GM19395 (cell line): ENCODE data around the gene CNTN5.

Experiments
- ATAC-seq: cut with Tn5 transposase; IDR thresholded peaks from one replicate; pipeline ENCODE4 v1.9.1; 2021; ENCODE audit warnings: mild to moderate bottlenecking, moderate library complexity; ENCODE audit not compliant: unreplicated experiment

CNTN5 gene

DNA sequence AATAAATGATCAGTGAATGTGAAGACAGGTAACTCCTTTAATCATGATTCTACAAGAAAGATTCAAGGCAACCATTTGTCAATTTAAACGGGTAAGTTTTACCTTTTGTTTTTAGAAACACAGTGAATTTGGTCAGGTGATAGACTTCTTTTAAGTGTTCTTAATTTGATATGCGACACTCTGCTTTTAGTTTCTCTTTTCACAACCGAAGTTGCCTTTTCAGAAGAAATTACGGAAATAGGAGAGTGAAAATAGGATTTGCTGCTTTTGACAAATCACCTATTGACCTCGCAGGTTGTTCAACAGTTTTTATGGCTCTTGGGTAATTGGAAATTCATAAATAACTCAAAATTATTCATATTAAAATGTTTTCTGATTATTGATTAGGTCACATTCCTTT, 142.1 kb downstream of the CNTN5 start:
- no peak for ATAC-seq

DNA sequence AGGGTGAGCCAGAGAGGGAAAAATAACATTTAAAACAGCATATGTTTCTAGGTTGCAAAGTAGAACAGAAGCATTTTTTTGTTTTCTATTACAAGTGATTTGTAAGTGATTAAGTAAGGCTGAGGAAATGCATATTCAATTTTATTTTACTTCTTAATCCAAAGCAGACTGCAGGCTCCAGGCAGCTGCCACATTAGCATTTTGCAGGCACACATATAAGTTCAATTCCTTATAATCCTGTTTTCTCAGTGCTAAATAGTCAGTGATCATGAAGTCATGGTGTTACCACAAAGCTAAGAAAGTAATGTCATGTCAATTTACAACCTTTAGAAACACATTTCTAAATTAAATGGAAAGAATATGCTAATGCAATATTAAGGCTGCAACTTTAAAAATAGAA, 149.8 kb downstream of the CNTN5 start:
- ATAC-seq, result no peak

DNA sequence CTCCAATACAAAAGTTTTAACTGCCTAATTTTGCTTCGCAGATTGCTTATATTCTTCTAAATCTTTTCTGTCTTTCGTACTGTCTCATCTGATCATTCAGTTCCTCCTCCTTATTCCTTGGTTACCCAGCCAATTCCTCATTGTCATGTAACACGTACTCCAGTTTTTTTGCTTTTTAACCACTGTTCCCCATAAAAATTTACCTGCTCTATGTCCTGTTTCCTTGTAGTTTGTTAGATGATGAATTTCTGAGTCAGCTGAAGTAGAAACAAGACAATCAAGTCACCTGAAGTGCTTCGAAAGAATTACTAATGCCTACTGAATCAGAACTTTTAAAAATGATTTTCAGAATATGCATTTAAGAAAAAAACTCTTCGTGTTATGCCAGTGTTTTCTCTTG, 150.6 kb downstream of the CNTN5 start:
- ATAC-seq, result no peak

DNA sequence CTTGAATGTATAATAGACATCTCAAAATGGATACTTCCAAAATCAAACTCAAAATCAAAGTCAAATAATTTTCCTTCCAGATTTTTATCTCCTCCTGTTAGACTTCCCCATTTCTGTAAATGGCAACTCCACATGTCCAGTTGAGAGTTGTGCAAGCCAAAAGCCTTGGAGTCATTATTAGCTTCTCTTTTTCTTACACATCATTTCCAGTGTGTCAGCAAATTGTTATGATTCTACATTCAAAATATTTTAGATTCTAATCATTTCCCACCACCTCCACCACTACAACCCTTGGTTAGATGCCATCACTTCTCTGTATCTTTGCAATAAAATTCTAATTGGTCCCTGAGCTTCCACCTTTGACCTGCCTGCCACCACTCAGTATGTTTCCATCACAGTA, 155.7 kb downstream of the CNTN5 start:
- ATAC-seq, result no peak

DNA sequence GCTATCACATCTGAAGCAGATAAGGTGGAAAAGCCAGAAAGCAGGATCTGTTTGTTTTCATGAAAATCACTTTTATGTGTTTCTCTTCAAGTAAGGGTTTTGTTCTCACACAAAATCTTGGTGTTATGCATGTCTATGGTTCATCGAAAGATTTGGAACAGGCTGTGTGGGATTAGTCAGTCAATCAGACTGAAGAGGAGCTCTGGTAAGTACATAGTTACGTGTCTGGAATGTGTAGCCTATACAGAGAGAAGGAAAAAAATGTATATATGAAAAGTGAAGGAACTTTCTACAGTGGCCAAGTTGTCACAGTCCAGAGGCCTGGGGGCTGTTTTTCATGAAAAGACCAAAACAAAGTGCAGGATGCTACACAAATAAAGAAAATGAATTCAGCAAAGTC, 156.7 kb downstream of the CNTN5 start:
- no peak for ATAC-seq

DNA sequence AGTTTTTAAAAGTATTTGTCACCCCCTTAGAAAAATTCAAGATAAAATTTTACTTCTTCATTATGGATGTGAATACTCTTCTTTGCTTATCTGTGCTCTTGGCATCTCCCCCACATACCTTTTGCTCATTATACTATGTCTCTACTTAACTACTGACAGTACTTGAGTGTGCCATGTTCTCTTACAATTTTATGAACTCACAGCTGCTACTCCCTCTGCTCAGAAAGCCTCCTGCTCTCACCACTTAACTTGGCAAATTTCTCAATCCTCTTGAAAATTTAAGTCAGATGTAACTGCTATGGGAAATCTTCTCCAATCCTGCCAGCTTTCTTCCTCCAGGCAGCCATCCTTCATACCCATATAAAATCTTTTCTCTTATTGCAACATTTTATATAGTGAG, 163.4 kb downstream of the CNTN5 start:
- no peak for ATAC-seq

DNA sequence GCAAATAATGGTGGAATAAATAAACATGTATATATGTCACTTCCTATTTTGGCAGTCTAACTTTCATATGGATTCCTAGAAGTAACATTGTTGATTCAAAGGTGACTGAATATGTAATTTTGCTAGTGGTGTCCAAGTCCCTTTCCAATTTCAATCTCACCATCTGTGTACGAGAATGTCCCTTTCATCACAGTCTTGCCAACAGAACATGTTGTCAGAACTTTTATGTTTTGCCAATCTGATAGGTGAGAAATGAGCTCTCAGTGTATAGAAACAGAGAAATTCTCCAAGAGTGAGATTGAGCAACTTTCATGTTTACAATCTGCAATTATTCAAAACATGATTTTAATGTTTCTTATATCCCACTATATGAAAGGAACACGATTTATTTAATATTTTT, 167.5 kb downstream of the CNTN5 start:
- no peak for ATAC-seq

DNA sequence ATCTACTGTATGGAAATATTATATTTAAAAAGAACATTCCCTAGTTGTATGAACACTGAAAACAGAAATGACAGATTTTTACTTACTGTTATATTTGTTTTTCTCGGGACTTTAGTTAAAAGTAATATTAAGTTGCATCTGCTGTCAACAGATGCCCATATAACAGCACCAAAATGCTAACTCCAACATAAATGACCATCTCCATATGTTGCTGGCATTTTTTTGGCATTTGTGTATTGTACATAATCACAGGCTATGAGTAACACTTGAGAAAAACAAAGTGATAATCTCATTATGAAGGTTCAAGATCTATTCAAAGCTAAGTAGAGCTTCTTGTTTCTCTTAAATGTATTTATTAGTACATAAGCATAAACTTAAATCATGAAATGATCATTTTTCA, 172.0 kb downstream of the CNTN5 start:
- no peak for ATAC-seq

DNA sequence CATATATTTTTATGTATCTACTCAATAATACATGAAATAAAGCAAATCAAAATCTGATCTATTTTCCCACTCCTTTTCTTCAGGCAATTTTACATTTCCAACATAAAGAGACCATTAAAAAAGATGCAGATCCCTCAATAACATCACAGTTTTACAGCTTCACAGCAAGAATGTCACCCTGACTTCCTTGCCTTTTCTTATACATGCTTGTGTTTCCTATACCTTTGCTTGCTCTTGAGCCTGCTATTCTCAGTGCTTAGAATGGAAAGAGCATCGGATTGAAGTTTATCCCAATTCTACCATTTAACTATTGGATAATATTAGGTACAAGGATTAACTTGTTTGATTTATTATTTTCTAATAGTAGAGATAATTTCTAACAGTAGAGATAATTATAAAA, 176.7 kb downstream of the CNTN5 start:
- ATAC-seq, result no peak

DNA sequence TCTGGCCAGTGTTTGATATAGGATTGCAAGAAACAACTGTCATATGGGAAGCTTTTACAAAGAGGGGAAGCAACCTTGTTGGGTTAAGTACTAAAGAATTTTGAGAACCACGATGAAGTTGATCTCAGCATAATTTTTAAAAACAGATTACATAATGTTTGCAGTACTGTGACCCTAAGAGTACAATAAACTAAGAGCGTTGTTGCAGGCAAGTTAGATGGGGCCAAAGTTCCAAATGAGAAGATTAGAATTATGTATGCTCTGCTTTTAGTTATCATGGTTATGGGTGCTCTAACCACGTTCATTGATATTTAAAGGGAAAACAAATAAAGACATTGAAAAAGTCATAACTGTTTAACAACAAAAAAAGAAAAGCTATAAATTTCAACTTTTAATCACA, 177.5 kb downstream of the CNTN5 start:
- no peak for ATAC-seq

DNA sequence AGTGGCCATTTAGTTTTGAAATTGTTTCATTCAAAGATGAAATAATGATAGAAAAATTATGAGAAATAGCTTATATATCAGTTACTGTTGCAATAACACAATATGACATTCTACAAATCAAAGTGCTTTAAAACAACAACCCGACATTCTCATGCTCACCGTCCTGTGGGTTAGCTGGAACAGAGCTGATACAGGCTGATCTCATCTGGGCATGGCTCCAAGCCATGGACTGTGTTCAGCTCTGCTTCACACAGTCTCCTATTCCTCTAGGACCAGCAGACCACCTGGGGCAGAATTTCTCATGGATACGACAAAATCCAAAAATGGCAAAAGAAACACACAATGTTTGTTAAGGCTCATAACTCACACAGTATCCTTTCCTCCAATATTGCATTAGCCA, 178.6 kb downstream of the CNTN5 start:
- ATAC-seq, result no peak

DNA sequence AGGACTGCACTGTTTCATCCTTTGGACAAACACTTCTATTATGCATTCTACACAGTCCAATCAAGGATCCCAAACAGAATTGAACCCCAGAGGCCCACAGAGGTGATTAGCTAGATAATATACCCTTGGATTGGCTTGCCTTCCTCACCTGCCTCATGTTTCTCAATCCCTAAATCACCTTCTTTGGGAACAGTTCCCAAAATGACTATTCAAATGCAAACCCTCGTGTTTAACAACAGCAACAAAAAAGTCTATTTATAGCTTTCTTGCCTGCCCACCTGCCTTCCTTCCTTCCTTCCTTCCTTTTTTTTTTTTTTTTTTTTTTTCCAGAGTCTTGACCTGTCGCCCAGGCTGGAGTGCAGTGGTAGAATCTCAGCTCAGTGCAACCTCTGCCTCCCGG, 180.0 kb downstream of the CNTN5 start:
- ATAC-seq, result no peak

DNA sequence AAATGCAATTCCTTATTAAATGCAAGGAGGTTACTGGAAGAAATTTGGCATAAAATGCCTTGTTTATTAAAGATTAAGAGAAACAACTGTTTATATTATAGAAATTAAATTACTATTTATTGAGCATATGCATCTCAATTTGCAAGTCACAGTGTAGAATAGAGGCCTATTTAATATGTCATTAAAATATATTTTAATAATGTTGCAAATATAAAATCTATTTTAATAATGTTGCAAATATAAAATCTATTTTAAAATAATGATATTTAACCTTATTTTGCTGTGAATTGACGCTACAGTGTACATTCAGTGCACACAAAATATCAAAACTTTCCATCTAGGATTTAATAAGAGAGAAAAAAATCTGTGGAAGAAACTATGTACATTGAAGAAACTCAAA, 188.1 kb downstream of the CNTN5 start:
- no peak for ATAC-seq

DNA sequence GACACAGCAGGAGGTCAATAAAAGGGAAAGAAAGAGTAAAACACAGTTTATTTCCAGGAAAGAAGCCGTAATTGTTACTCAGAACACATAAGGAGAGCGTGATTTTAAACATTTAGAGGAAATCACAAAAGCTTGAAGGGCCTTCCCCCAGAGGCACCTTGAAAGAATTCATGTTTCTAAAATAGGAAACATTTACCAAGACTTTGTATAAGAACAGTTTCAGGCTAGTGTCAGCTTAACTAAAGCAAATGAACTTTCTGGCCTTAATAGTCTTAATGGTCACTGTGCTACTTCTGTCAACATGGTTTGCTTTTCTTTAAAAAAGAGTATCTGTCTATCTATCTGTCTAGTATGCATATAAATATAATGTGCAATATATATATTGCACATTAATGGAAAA, 208.8 kb downstream of the CNTN5 start:
- no peak for ATAC-seq

DNA sequence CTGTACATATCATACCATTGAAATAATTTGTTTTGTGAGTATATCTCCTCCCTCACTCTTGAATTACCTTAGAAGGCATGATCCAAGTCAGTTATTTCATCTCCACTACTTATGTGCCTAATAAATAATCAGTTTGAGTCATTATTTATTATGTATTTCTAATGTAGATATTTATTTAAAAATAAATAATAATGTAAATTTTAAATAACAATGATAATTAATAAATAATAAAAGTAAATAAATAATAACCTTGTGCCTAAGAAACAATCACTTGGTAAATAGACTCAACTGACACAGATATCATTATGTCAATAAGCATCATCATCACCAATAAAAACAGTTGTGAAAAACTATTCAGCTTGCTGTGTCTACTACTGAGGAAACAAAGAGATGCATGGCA, 213.8 kb downstream of the CNTN5 start:
- ATAC-seq, result no peak

DNA sequence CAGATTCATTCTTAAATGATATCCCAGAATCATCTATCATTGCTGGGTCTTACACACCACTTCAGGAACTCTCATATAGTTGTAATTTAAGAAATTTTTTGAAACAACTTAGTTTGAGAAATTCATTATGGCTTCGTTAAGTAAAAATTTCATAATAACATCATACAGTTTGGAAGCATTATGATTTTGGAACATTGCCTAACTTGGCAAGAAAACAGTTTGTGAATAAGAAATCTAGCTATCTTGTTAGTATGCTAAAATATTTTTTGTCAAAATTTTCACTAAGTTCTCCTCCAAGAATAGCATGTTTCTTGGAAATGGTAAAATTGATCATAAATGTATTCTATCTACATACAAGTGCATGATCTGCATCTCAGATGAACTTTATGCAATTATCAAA, 217.7 kb downstream of the CNTN5 start:
- no peak for ATAC-seq

DNA sequence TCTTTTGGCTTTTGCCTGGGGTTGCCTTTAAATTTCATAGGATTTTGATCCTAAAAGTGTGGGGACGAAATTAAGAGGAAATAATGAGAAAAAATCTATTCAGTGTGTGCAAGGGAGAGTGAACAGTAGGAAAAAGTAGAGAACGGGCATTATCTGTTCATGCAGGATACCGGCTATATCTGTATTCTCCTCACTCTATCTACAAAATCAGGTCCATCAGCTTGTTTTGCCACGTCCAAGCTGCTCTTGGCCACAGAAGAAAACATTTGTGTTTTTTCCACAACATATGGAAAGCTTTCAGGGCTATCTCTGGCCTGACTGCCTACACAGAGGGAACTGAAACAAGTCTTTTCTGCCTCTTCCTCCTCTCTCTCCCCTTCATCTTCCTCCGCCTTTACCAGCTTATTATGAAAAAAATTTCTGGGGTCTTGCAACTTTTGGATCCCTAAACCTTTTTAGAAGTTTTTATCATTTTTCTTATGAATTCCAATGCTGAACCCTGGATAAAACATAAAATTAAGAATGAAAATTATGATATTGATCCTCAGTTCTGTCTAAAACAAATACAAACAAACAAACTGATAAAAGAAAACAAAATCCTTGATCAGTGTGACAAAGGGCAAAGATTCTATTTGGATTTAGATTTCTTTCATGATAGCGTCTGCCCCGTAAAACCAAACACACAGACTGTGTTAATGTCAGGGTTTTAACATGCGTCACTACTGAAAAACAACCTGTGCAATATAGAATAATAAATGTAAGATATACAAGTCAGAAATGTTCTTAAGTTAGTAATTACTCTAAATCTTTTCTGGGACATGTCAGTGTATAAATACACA, 219.7 kb downstream of the CNTN5 start:
- no peak for ATAC-seq

DNA sequence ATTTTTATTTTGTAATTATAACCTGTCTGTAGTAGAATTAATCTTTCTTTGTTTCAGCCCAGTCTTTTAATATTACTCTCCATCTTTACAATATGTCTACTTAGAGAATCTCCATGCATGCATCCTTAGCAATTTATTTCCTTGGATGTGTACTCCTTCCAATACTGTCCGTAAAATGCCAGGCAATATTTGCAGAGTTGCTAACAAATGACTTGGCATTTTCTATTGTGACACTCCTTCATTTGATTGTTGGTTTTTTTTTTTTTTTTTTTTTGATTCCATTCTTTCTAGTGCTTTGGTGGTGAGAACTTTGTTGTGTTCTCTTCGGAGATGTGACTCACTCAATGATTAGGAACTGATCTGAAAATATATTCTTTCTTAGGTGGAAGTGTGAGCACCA, 220.3 kb downstream of the CNTN5 start:
- ATAC-seq, result no peak

DNA sequence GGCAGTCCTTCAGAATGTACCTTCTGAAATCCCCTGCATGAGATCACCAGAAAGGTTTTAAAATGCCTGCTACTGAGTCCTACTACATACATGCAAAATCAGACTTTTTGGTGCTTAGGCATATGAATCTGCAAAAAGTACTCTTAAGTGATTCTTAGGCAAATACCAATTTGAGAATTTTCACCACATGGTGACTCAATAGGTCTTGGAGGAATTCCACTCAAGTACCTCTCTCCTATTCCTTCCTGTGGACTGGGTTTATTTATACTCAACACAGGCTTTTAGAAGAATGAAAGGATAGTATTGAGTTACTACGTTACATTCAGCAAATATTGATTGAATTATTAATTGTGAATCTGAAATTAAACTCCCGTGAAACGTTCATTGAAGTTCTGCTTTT, 223.9 kb downstream of the CNTN5 start:
- ATAC-seq, result no peak

DNA sequence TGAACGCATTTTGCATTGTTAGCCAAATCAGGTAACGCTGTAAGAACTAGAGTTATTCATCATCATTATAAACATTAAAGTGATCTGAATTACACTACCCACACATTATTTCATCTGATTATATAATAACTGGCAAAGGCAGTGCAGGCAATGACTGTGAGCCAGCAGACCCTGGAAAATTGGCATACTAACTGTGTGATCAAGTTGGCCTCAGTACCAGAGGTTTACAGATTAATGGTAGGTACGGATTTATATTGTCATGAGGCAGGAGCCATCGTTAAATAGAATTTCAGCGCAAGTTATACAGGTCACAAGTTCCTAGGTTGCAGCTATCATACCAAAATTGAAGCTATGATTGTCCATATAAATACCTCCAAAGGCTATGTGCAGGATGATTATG, 225.4 kb downstream of the CNTN5 start:
- ATAC-seq, result no peak

DNA sequence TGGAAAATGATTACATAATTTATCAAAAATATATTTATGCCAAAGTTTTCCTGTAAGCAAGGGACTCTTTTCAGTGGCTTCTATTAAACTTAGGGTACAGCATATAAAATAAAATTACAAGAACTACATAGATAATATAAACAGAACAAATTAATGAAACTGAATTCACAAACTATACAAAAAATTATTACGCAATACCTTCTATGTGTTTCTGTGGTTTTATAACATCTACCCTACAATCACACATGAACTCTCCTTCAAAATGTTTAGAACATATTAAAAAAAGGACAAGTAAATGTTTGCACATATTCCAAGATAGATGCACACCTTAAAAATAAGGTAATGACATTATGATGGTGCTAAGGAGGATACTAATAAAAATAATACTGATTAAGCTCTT, 235.9 kb downstream of the CNTN5 start:
- ATAC-seq, result no peak

DNA sequence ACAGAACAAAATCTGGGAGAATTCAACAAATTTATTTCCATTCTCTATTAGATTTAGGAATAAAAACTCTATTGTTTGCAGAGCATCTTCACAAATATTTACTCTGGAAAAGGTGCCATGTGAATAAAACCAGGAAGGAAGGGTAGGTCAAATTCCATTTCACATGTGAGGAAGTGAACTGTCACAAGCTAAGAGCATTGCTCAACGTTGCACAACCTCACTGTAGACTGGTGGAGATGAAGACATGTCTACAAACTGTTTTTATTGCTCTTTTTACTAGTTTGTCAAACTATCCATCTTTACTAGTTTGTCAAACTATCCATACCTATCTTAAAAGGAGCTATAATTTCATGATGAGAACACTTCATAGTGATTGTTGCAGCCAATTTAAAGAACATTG, 236.4 kb downstream of the CNTN5 start:
- ATAC-seq, result no peak

DNA sequence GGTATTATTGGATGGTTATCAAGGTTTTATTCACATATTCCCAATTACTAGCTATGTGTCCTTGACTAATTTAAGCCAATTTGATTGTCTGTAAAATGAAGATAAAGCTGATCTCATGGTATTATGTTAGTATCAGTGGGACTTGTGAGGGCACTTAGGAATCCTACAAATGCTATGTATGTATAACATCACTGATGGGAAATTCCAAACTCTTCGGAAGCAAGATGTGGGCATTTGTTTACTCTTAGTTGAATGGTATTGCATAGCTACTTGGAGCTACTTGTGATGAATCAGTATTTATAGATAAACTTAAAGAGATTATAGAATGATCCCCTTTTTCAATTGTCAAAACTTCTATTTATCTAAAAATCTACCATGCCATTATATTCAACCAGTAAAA, 239.9 kb downstream of the CNTN5 start:
- no peak for ATAC-seq
